GM21529 (cell line): ENCODE results near the gene EGF.
A peak's percentile ranks its signal among the peaks of the same experiment; 100 is the strongest.
"Not testable (repeated sequence)": the region's sequence is repeated elsewhere in the genome, so short reads cannot be mapped to it uniquely, and the experiment has no call there.

Source experiments
- ATAC-seq: cut with Tn5 transposase; IDR thresholded peaks from one replicate; pipeline ENCODE4 v1.9.1; 2021; ENCODE audit not compliant: unreplicated experiment

Gene EGF

DNA sequence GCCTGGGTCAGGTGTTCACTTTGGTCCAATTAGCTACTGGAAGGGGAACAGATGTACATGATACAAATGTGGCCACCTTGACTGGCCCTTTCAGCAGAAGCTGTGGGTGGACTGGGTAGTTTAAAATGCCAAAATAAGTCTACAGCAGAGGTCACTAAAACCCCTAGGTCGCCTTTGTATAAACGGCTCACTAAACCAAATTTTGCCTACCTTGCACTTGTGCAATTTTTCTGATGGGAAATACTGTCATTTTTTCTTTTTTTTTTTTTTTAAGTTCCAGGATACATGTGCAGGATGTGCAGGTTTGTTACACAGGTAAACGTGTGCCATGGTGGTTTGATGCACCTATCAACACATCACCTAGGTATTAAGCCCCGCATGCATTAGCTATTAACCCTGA lies 109.8 kb downstream of the EGF start:
- no peak for ATAC-seq

DNA sequence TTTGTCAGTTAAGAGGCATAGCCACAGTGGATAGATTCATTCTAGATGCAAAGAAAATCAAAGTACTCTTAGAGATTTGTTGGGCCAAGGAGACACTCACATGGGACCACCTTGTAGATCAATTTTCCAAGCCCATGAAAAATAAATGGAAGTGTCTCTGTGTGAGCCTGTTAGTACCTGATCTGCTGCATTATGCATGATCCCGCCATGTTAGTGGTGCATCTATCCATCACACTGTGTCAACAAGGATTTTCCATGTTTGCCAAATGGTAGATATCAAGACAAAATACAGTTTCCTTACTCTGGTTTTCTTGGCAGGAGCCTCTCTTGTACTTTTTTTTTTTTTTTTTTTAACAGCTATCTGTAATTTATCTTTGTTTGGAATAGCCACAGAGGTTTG lies 112.4 kb downstream of the EGF start:
- no peak for ATAC-seq

DNA sequence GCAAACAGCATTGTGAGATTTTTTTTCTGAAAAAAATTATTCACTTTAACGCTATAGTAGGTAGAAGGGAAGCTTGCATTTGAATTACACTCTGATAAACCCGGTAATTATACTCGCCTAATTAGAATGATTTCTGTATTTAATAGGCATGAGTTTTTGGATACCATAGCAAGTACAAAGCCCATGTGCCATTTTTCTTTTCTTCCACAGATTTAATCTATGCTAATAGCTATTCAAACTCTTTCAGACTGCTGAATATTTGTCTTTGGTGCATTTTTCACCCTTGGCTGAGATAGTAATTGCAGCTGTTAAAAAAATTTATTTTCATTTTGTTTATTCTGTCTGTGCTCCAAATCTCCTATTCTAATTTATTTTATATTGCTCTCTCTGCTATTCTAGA lies 113.0 kb downstream of the EGF start:
- no peak for ATAC-seq

DNA sequence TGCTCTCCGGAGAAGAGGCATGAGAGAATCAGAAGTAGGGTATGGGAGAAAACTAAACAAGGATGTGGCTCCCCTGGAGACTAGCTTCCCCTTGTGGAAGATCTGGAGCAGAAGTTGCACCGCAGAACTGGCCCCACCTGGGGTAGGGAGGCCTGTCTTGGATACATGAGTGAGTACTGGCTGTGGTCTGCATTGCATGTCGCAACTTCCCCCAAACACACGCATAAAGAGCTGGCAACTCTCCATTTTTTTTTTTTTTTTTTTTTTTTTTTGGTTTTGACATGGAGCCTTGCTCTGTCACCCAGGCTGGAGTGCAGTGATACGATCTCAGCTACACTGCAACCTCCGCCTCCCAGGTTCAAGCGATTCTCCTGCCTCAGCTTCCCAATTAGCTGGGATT lies 119.9 kb downstream of the EGF start:
- ATAC-seq, result no peak

DNA sequence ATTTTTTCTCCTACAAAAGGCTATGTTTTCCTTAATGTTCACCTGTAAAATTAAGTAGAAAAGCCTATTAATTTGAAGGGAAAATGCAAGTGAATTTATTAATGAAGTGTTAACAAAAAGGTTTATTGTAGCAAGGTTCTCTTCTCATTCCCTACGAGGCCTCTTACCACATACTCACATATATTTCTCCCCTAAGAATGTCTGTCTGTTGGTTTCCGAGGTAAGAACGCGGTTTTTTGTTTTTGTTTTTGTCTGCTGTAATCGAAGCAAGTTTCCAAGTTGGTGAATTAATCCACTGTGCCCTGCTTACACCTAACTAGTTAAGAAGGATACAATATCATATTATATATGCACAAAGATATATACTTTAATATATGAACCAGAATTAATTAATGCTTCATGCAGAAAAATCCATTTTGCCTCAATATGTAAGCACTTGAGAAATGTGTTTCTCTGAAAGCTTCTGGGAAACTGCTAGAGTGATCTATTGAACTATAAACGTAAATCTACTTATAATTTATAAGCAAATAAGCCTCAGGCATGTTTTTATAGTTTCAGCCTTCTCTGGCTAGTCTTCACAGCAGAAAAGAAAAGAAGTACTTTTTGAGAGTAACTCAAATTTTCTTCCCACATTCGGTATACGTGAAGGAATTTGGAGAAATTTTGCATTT lies 120.8 kb downstream of the EGF start:
- ATAC-seq, result no peak

DNA sequence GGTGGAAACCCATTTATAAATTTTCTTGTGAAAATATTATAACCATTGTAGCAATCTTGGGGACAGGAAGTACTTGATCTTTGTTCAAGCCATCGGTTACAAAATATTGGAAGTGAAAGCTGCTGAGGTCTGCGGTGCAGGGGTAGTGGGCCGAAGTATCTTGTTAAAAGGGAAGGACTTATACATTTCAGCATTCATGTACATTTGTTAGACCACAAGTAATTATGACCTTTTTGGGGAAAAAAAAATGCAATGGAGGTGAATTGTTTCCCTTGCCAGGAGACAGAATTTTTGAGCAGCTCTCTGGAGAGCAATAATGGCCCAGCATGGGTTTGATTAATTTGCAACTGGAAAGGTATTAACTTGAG lies 121.3 kb downstream of the EGF start:
- ATAC-seq, result peak; percentile 99

DNA sequence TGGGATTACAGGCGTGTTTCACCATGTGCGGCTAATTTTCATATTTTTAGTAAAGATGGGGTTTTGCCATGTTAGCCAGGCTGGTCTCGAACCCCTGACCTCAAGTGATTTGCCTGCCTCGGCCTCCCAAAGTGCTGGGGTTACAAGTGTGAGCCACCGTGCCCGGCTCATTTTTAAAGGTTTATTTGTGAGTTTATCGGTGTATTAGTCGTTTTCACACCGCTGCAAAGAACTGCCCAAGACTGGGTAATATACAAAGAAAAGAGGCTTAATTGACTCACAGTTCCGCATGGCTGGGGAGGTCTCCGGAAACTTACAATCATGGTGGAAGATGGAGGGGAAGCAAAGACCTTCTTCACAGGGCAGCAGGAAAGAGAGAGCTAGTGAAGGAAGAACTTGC lies 126.5 kb downstream of the EGF start:
- ATAC-seq, result not testable (repeated sequence)

DNA sequence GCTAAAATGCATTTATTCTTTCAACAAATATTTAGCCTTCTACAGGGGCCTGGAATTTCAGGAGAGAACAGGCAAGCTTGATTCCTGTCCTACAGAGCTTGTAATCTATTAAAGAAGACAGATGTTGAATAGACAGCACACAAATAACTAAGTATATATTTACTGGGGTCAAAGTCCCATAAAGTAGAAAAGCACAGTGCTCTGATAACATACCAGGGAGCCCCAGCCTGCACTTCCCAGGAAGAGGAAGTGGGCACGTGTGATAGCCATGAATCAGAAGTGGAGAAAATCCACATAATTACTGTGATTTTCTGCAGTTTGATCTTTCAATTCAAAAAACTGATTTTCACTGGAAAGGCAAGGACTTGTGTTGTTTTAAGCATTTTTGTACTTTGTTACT lies 129.1 kb downstream of the EGF start:
- ATAC-seq, result no peak

DNA sequence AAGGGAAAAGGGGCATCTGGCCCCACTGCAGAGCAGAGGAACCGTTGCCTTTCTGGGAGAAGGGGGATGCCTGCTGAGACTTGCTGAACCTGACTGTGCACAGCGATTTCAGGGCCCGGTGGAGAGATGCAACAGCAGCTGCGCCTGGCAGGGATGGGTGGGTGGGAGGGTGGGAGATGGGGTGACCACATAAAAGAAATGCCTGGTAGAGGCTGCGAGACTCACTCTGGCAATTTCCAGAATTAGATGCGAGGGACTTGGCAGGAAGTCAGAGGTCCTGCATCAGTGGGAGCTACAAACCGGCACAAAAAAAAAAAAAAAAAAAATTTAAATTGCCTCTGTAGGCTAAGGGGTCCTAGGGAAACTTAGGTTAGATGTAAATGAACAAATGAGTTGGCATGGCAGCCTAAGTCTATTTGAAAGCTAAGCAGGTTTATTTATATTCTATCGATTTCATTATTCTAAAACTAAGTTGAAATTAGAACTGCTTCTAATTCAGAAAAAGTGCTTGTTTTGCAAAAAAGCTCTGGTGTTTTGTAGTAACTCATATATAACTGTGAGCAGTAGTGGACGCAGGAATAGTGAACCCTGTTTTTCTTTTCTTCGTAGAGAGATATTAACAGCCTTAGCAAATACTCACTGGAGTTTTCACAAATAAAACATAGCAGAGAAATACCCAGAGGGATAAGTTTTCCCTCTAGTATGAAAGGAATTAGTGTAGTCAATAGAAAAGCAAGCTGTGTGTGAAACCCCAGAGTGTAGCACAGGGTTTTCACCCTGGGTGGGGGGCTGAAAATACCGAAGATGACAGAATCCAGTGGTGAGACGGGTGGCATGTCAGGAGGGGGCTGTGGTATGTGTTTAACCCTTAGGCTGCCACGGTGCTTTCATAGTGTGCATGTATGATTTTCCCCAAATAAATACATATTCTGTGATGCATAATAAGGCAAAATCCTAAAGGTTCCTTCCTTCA lies 130.1 kb downstream of the EGF start:
- no peak for ATAC-seq

DNA sequence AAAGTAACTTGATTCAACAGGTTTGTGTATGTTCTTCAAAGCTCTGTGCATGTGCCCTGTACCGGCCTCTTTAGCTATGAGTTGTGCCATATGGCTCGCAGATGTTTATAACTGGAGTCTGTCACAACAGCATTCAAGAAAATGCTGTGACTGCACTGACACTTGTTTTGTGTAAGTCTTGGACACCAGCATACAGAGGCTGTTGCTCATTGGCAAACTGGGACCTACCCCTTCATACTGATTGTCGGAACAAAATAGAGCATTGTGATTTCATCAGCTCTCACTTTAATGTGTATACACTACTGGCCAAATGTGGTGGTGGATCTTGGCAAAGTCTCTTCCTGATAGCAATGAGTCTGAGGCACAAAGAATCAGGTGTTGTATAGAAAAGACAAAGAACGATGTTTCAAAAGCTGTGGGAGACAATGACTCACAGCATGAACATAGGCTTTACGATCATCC lies 133.9 kb downstream of the EGF start:
- ATAC-seq, result no peak

DNA sequence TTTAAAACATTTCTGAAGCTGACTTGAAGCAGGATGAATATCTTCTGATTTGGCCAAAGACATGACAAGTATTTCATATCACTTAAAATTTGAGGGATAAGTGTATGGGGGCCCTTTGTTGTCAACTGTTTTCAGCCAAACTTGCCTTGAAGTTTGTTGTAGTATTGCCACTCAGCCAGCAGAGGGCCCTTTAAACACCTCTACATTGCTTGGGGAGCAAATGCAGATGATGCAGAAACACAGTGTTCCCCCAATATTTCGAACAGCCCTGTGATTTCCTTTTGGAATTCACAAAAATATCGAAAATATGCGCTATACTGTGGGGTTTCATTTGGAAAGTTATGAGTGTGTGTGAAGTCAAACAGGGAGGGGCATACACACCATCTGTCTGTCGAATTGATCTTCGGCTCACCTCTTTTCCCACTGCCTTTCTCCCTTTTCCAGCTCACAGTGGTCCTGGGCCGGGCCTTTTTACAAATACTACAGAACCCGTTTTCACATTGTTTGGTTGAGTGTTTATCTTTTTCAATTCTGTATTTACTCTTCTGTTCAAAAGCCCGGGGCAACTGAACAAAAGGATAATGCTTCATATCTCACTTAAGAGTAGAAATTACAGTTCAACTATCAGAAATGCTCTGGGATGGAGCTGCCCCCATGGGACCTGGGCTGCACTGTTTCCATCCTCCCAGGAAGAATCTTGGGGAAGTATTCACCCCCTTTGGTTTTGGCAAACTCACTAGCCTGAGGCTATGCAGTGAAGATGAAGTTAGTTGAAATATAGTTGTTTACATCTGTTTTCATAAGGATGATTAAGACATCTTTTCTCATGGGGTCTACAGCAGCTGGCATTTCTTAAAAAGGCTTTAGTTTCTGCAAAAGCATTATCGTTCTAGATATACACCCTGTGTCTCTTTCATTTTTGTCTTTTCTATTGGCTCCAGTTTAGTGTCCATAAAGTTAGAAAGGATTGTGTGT lies 137.6 kb downstream of the EGF start:
- ATAC-seq, result no peak

DNA sequence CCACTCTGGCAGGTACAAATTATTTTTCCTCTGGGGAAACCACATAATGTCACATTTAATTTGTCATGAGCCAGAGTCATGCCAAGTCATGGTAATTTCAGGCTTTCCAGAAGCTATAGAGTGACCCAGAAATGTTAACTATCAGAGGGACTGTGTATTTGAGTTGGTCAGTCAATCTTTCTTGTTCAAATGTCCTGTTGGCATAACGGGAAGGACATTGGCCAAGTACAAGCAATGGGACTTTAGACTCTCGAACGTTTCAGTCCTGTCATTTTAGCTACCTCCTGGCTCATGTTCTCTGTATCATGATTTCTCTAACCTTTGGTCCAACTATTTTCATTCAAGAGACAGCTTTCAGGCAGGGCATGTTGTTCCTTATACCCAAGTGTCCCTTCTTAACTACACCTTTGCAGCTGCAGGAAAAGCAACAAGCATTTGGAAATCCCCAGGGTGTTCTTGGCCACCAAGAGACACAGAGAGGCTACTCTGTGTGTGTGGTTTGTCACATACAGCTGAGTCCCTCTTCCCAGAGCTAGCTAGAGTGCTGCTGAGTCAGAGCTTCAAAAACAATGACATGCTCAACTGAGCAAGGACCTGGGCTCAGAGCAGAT lies 142.6 kb downstream of the EGF start:
- peak; percentile 70 for ATAC-seq

DNA sequence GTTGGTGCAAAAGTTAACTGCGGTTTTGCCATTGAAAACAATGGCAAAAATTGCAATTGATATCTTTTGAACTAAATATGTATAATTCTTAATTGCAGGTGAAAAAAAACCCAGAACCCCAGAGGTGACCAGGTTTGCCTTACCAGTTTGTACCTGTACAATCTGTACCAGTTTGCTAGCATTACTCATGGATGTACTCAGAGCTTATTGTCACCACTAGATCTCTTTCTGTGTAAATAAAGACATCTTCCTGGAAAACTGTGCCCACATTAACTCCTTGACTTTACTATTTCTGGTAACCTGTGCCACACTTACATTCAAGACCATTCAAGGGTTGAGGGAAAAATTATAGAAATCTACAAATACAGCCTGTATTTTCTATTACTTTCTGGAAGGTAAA lies 146.0 kb downstream of the EGF start:
- no peak for ATAC-seq

DNA sequence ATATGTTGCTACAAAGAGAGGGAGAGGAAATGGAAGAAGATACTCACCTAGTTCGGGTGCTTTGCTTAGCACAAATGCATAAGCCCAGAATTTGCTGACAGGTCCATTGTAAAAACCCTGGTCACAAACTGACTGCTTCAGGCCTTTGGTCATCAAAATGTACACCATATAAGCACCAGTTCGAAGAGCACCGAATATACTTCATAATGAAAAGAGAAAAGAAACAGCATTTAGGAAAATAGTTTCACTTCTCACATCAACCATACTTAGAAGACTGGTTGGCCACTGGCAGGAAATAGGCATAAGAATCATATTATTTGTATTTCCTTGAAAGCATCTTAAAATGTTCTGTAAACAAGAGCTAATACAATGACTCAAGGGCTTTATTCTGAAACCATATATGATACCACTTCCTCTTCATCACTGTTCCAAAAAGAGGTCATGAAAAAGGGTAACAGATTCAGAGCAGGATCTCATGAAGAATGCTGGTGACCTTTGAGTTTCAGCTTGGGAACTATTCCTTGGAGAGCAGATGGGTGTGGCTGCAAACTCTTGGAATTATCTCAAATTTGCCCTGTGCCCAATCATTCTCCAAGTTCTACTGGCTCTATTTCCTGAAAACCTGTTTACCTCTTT lies 147.0 kb downstream of the EGF start:
- ATAC-seq, result peak; percentile 83

DNA sequence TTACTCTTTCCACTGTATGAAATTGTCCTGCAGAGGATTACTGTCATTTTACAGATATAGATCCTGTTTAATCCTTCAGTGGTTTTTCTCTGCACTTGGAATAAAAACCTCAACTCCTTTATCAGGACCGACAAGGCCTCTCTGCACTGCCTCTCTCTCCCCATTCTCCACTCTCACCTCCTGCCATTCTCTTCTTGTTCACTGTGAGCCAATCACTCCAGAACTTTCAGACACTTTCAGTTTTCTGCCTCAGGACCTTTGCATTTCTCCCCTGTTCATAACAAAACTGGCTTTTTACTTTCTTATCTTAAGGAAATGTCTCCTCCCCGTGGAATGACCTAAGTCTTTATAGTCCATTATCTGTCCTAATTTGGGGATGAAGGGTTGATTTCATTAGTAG lies 148.4 kb downstream of the EGF start:
- no peak for ATAC-seq
